GM23248 (cell line): ENCODE data around the gene FBXW9.

Source experiments
- EZH2 ChIP-seq: fragments of 200-600 bp; sonication (generic); IDR thresholded peaks from 2 replicates; pipeline ENCODE4 v1.6.1; 2018; ENCODE audit warnings: antibody characterized with exemption, mild to moderate bottlenecking; ENCODE audit not compliant: insufficient read depth, poor library complexity, severe bottlenecking
- EZH2phosphoT487 ChIP-seq: fragments of 200-600 bp; sonication (generic); IDR thresholded peaks from 2 replicates; pipeline ENCODE4 v1.6.1; 2018; ENCODE audit warnings: antibody characterized with exemption, moderate library complexity, mild to moderate bottlenecking, low read depth; ENCODE audit not compliant: insufficient read depth

GRCh38 chr19:12733369-12734214 is 37.2 kb upstream of the FBXW9 start:
- TF ChIP-seq EZH2 = no peak
- 0 out of 2 replicates have a peak, but pooled peaks have one; percentile 73 for TF ChIP-seq EZH2phosphoT487
